Glutamatergic neuron (in vitro differentiated cells): ENCODE results near the gene AGBL4. TPM values are rescaled to one million over a fixed set of nuclear protein-coding genes. Genes with fewer than 3 reads are reported as not detected.

Experiments used
- DNase-seq: peaks from one replicate; pipeline ENCODE4 v3.0.0; 2022
- H3K27ac Mint-ChIP-seq: one replicate; pipeline ENCODE4 v1.8.0; 2020; ENCODE audit warnings: mild to moderate bottlenecking, mixed read lengths, inconsistent platforms; ENCODE audit not compliant: unreplicated experiment
- H3K27me3 Mint-ChIP-seq: one replicate; pipeline ENCODE4 v1.8.0; 2020; ENCODE audit warnings: mild to moderate bottlenecking, moderate library complexity, mixed read lengths, inconsistent platforms; ENCODE audit not compliant: unreplicated experiment
- H3K36me3 Mint-ChIP-seq: one replicate; pipeline ENCODE4 v1.8.0; 2020; ENCODE audit warnings: mild to moderate bottlenecking, mixed read lengths, inconsistent platforms; ENCODE audit not compliant: unreplicated experiment
- H3K4me1 Mint-ChIP-seq: one replicate; pipeline ENCODE4 v1.8.0; 2020; ENCODE audit warnings: mild to moderate bottlenecking, low read depth, mixed read lengths, inconsistent platforms; ENCODE audit not compliant: unreplicated experiment
- H3K4me3 Mint-ChIP-seq: one replicate; pipeline ENCODE4 v1.8.0; 2020; ENCODE audit warnings: mild to moderate bottlenecking, mixed read lengths, inconsistent platforms; ENCODE audit not compliant: unreplicated experiment
- H3K9me3 Mint-ChIP-seq: one replicate; pipeline ENCODE4 v1.8.0; 2020; ENCODE audit warnings: mild to moderate bottlenecking, moderate library complexity, mixed read lengths, inconsistent platforms; ENCODE audit not compliant: unreplicated experiment
- total RNA-seq: library from RNA; stranded (reverse); fragmentation: NEBNext Ultra II Directional; extraction: Animal tissue kit (Norgen Biotek cat#: 25700); gene quantifications from one replicate; pipeline ENCODE4 v1.2.1, GENCODE V29; 2021; ENCODE audit not compliant: unreplicated experiment
- TF ChIP-seq, protein P1 (sequence below): fragments of 200-600 bp; sonication (generic); IDR thresholded peaks from one replicate; pipeline ENCODE4 v1.5.0; 2021; ENCODE audit not compliant: partially characterized antibody, unreplicated experiment

AGBL4 gene
- total RNA-seq, 1 donor from 2014 or later: 3.5 TPM

DNA sequence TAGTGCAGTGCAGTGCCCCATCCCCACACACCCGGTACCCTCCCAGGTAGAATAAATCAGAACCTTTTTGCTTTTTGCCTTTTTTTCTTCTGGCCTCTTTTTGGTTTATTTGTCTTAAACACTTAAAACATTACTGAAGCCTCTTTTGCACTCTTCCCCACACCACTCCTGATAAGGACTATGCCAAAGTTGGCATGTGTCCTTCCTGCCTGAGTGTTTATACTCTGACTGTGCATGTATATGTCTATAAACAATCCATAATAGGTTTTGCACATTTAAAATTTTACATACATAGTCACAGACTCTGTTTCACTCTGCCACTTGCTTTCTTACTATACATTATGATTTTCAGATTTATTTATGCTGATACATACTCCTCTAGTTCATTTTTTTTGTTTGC is 1306.7 kb downstream of the AGBL4 start:
- peaks cover 3% of the 10 kb centered on the region for H3K9me3 Mint-ChIP-seq
- TF ChIP-seq, protein P1, sequence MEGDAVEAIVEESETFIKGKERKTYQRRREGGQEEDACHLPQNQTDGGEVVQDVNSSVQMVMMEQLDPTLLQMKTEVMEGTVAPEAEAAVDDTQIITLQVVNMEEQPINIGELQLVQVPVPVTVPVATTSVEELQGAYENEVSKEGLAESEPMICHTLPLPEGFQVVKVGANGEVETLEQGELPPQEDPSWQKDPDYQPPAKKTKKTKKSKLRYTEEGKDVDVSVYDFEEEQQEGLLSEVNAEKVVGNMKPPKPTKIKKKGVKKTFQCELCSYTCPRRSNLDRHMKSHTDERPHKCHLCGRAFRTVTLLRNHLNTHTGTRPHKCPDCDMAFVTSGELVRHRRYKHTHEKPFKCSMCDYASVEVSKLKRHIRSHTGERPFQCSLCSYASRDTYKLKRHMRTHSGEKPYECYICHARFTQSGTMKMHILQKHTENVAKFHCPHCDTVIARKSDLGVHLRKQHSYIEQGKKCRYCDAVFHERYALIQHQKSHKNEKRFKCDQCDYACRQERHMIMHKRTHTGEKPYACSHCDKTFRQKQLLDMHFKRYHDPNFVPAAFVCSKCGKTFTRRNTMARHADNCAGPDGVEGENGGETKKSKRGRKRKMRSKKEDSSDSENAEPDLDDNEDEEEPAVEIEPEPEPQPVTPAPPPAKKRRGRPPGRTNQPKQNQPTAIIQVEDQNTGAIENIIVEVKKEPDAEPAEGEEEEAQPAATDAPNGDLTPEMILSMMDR: no peak

DNA sequence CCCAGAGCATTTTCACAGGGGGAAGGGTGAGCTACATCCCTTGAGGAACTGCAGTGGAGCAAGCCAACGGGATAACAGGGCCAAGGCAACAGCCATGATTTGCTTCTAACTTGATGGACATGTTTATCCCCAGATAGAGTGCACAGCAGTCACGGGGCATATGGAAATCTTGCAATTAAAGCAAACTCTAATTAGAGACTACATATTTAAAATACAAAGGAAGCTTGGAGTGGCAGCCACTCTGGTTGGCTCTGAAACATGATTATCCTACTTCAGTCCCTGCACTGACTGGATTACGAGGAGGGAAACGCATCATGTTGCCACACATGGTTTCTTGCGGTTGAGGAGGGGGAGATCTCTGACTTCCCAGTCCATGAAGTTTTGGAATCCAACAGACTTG is 1307.8 kb downstream of the AGBL4 start:
- no peak for DNase-seq
- H3K4me3 Mint-ChIP-seq: no peak overlapping the region
- TF ChIP-seq, protein P1: no peak

More for the DNA sequence above, 1306.7 kb downstream of the AGBL4 start:
- H3K4me3 Mint-ChIP-seq: no peak overlapping the region
- H3K36me3 Mint-ChIP-seq: no peaks in the 10 kb centered on the region
- no peak overlapping the region for H3K27ac Mint-ChIP-seq
- peaks cover 5% of the 10 kb centered on the region for H3K4me1 Mint-ChIP-seq
- H3K27me3 Mint-ChIP-seq: peaks cover 5% of the 10 kb centered on the region
- DNase-seq: no peak

DNA sequence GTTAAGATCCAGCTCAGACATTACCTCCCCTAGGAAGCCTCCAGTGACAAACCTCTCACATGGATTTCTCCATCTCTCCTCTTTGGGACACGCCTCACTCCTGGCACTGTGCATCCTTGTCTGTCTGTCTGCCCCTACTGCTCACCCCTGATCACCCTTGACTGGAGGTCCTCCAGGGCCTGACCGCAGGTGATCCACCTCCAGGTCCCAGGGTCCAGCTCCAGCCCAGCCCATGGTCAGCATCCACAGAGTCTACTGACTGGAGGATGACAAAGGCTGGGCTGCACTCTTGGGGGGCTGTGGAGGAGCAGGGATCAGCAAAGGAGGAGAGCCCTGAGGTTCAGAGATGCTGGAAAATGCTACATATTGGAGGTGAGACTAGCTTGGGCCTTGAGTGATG is 1312.8 kb downstream of the AGBL4 start:
- no peak for DNase-seq
- Mint-ChIP-seq H3K4me3 (no peak overlapping the region), H3K9me3 (no peaks in the 10 kb centered on the region), H3K4me1 (no peaks in the 10 kb centered on the region), H3K27me3 (peaks cover 8% of the 10 kb centered on the region), H3K36me3 (no peaks in the 10 kb centered on the region), H3K27ac (no peak overlapping the region)
- TF ChIP-seq, protein P1: no peak

More for the DNA sequence above, 1307.8 kb downstream of the AGBL4 start:
- peaks cover 8% of the 10 kb centered on the region for H3K27me3 Mint-ChIP-seq
- H3K9me3 Mint-ChIP-seq: peaks cover 3% of the 10 kb centered on the region
- H3K27ac Mint-ChIP-seq: no peak overlapping the region
- no peaks in the 10 kb centered on the region for H3K36me3 Mint-ChIP-seq
- H3K4me1 Mint-ChIP-seq: peaks cover 5% of the 10 kb centered on the region

DNA sequence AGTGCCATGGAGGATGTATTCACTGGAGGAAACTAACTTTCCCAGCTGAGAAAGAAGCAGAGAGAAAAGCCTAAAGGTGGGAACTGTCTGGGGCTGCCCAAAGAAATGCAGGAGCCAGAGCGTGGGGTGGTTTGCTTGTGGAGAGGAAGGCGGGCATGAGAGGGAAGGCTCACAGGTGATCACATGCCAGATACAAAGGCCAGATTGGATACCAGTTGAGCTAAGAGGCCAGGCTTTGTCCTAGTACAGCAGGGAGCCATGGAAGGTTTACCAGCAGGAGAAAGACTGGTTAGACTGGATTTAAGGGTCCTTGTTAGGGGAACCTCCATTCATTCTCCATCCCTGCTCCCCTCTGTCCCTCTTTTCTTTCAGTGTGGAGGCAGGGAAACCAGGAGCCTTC is 1313.4 kb downstream of the AGBL4 start:
- no peak overlapping the region for H3K27ac Mint-ChIP-seq
- H3K36me3 Mint-ChIP-seq: no peaks in the 10 kb centered on the region
- H3K27me3 Mint-ChIP-seq: peaks cover 8% of the 10 kb centered on the region
- H3K4me1 Mint-ChIP-seq: no peaks in the 10 kb centered on the region
- no peak for DNase-seq
- TF ChIP-seq, protein P1: no peak
- no peaks in the 10 kb centered on the region for H3K9me3 Mint-ChIP-seq
- no peak overlapping the region for H3K4me3 Mint-ChIP-seq

DNA sequence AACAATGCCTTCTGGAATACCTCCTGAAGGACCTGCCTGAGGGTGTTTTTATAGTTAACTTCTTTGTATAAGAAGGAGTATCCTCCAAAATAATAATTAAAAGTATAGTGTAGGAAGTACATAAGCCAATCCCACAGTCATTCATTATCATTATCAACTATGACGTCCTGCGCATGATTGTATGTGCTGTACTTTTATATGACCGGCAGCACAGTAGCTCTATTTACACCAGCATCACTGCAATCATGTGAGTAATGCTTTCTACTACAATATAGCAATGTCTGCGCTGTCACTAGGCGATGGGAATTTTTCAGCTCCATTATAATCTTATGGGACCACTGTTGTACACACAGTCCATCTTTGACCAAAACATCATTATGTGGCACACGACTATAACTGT is 1319.0 kb downstream of the AGBL4 start:
- Mint-ChIP-seq H3K27ac (no peak overlapping the region), H3K4me1 (no peaks in the 10 kb centered on the region), H3K9me3 (no peaks in the 10 kb centered on the region), H3K36me3 (no peaks in the 10 kb centered on the region), H3K27me3 (peaks cover 3% of the 10 kb centered on the region), H3K4me3 (no peak overlapping the region)
- DNase-seq: no peak
- TF ChIP-seq, protein P1: no peak
